Fibroblast of the conjunctiva (primary cell): Measurements from ENCODE around the gene NR1H3.
"Not testable (repeated sequence)": the region's sequence is repeated elsewhere in the genome, so short reads cannot be mapped to it uniquely, and the experiment has no call there.

ENCODE experiments used
- DNase-seq: peaks from one replicate; pipeline ENCODE4 v3.0.0-alpha.2; 2010; ENCODE audit warnings: low read depth

NR1H3 gene

DNA sequence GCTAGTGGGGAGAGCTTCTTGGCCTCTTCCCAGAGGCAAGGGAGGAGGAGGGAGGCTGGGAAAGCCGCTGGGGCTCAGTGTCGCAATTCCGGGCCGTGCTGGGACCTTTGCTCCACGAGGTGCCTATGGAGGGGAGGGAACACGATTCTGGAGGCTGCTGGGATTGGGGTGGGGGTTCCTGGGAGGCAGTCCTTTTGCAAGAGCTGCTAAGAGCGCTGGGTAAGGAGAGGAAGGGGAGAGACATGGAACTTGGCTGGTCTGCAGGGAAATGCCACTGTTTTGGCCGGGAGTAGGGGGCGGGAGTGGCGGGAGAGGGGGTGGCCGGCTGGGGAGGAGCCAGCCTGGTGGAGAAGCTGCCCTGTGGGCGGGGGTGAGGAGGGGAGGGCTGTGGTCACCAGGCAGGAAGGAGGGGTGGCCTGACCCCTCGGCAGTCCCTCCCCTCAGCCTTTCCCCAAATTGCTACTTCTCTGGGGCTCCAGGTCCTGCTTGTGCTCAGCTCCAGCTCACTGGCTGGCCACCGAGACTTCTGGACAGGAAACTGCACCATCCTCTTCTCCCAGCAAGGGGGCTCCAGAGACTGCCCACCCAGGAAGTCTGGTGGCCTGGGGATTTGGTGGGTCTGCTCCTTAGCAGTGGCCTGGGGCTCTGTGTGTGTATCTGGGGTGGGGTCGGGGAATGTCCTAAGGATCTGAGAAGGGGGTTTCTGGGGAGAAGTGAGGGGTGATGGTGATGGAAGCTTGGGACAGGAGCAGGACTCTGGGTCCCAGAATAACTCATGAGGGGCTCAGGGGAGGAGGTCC lies at the start of gene NR1H3:
Gene NR1H3, plus strand, starts transcription at position 480 of the 800 bp plus-strand sequence. CDS start 1,221 bp downstream, outside the sequence.
- DNase-seq, result peak; percentile 64

- not testable (repeated sequence) for DNase-seq
These were observed 49.7 kb upstream of the NR1H3 start for GRCh38 chr11:47208008-47208552.

DNA sequence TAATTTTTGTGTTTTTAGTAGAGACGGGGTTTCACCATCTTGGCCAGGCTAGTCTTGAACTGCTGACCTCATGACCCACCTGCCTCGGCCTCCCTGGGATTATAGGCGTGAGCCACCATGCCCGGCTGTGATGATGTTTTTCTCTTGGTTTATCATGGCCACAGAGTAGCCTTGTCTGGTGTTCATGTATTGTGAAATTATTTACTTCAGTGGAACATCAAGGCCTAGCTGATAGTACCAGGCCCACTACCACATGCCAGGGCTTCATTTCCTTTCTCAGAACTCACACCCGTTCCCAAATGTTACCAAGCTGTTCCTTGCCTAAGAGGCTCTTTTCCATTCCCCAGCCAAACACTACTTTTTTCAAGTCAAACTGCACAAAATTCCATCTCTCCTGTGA lies 49.2 kb upstream of the NR1H3 start:
- DNase-seq, result no peak

DNA sequence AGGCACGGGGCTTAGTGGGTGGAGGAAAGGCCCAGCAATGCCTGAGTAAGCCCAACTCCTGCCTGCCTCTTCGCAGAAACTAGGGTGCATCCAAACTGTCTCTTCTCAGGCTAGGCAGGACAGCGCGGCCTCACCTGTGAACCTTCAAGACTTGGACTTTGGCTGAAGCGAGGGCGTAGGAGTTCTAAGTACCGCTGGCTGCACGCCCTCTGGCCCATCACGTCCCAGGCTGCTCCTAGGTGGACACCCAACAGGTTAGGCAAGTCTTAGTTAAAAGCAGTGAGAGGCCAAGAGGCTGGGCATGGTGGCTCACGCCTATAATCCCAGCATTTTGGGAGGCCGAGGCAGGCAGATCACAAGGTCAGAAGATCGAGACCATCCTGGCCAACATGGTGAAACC lies 44.9 kb upstream of the NR1H3 start:
- DNase-seq, result no peak

GRCh38 chr11:47213950-47214565 lies 43.7 kb upstream of the NR1H3 start:
- peak; percentile 76 for DNase-seq

GRCh38 chr11:47215366-47215910 lies 42.4 kb upstream of the NR1H3 start:
- no peak for DNase-seq

GRCh38 chr11:47216121-47216798 lies 41.5 kb upstream of the NR1H3 start:
- DNase-seq, result peak; percentile 76

- peak; percentile 47 for DNase-seq
These were observed 37.4 kb upstream of the NR1H3 start for GRCh38 chr11:47220401-47220821.

GRCh38 chr11:47222696-47223095 lies 35.1 kb upstream of the NR1H3 start:
- no peak for DNase-seq

DNA sequence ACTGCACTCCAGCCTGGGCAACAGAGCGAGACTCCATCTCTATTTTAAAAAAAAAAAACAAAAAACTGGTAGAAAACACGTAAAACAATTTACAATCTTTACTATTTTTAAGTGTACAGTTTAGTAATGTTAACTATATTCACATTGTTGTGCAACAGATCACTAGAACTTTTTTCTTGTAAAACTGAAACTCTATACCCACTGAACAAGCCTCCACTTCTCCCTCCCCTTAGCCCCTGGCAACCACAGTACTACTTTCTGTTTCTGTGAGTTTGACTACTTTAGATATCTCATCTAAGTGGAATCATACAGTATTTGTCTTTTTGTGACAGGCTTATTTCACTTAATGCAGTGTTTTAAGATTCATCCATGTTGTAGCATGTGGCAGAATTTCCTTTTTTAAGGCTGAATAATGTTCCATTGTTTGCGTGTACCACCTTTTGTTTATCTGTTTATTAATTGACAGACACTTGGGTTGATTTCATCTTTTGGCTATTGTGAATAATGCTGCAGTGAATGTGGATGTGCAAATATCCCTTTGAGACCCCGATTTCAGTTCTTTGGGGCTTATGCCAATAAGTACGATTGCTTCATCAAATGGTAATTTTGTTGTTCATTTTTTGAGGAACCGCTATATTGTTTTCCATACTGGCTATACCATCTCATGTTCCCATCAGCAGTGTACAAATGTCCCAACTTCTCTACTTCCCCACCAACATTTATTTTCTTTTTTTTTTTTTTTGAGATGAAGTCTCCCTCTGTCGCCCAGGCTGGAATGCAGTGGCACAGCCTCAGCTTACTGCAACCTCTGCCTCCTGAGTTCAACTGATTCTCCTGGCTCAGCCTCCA lies 32.0 kb upstream of the NR1H3 start:
- DNase-seq, result no peak

- no peak for DNase-seq
These were observed 28.6 kb upstream of the NR1H3 start for GRCh38 chr11:47229161-47229560.

DNA sequence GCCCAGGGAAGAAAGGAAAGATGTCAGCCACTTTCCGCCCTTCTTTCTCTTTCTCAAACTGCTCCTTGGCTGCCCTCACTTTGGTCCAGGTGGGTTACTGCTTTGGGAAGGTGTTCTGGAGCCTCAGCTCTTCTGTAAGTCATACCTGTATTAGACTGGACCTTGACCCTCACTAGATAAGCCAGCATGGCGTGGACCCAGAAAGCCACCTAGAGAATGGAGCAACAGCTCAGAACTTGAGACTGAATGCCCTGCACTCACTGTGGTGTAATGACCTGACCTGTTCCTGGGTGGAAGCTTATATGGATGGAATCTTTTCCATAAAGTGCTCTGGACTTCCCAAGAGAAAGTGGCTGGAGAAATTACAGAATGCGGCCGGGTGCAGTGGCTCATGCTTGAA lies 24.7 kb upstream of the NR1H3 start:
- no peak for DNase-seq

DNA sequence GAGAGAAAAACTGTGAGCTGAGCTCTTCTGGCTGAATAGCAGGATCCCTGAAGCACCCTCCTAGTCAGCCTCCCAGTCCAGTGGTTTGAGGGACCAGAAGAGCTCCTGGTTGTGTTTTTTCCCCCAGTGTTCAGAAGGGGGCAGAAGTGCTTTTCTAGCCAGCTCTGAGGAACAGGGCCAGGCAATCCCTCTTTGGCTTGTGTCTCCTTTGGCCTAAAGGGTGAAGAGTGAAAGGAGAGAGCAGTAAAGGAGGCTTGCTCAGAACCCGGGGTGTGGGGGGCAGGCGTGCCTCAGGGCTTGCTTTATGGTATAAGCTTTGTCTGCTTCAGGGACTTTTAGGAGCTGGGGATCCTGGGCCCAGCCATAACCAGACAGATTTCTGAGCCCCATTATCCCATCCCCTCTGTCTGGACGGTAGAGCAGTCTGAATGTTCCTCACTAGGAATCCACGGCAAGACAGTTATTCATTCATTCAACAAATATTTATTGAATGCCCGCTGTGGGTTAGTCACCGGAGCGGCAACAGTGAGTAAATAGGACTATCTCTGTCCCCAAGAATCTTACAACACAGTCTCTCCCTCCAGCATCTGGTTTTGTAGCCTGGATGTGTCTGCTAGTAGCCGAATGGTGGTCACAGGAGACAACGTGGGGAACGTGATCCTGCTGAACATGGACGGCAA lies 23.7 kb upstream of the NR1H3 start:
- DNase-seq, result no peak

DNA sequence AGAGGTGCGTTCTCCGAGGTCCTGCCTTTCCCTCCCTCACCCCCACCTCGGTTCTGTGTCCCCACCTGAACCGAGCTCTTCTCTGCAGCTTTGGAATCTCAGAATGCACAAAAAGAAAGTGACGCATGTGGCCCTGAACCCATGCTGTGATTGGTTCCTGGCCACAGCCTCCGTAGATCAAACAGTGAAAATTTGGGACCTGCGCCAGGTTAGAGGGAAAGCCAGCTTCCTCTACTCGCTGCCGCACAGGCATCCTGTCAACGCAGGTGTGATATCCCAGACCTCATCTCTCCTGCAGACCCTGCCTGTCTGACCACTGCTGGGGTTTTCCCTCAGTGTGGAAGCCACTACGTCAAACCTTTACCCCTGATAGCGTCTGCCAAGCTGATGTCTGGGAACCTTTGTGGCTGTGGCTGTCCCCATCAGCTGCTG lies 23.1 kb upstream of the NR1H3 start:
- no peak for DNase-seq

- no peak for DNase-seq
These were observed 22.6 kb upstream of the NR1H3 start for GRCh38 chr11:47235163-47235562.

DNA sequence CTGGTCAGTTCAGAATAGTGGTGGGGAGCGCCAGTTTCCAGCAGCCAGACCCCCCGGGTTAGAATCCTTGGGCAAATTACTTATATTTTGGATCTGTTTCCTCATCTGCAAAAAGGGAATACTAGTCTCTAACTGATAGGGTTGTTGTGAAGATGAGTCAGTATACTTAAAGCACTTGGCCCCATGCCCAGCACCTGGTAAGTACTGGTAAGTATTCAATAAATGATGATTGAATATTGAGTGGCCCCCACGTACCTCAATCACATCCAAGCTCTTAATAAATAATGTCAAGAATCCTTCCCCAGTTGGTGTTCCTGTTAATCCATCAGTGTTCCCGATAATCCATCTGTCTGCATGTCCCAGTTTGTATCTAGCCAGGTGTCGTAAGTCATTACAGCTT lies 21.3 kb upstream of the NR1H3 start:
- no peak for DNase-seq

GRCh38 chr11:47239852-47240251 lies 17.9 kb upstream of the NR1H3 start:
- DNase-seq, result no peak

GRCh38 chr11:47241841-47242301 lies 15.9 kb upstream of the NR1H3 start:
- DNase-seq, result no peak

DNA sequence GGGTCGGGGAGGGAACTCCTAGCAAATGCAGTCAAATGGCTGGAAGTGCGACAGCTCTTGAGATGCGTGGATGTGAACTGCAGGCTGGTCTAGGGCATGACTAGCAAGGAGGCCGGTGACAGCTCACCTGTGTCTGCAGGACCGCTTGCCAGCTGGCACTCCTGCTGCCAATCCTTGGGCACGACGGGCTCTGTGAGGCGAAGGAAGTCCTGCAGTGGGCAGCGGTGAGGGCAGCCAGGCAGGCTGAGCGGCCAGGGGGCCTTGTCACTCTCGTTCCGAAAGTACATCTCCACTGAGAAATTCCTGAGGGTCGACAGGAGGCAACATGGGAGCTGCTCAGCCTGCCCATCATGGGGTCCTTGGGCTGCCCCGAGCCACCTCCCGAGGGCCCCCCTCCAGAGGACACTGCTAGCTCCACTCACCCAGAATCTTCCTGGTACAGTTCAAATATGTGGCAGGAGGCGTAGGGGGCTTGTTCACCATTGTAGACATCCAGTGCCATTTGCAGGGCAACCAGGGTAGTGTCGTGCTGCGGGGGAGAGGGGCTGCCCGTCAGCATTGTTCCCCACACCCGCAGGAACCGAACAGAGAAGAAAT lies 15.1 kb upstream of the NR1H3 start:
- no peak for DNase-seq

GRCh38 chr11:47243454-47243853 lies 14.3 kb upstream of the NR1H3 start:
- DNase-seq, result no peak
